ENCODE results near the gene TUBGCP6.

DNA sequence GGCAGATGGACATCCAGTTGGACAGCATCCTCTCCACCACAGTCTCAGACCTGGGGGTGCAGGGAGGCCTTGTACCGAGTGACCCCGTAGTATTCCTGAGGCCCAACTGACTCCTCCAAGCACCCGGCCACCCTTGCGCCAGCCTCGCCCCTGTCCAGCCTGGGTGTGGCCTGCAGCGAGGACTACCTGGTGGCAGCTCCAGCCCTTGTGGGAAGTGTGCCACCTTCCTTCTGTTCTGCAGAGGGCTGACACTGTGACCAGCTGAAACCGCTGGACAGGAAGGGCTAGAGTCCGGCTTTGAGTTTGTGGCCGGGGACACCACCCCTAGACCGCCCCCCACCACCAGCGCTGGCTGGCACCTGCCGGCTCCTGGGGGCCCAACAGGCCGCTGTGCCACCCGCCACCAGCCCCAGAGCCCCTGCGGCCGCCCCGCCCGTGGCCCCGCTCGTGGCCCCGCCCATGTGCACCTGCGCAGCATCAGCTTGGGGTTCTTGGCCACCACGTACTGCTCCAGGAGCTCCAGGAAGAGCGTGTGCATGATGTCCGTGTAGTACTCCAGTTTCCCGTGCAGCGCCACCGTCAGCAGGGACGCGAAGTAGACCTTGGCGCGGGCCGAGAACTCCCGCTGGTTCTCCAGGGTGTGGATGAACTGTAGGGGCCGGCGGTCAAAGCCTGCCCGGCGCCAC, 35.3 kb upstream of the TUBGCP6 start:
- TF ChIP-seq, protein P1, sequence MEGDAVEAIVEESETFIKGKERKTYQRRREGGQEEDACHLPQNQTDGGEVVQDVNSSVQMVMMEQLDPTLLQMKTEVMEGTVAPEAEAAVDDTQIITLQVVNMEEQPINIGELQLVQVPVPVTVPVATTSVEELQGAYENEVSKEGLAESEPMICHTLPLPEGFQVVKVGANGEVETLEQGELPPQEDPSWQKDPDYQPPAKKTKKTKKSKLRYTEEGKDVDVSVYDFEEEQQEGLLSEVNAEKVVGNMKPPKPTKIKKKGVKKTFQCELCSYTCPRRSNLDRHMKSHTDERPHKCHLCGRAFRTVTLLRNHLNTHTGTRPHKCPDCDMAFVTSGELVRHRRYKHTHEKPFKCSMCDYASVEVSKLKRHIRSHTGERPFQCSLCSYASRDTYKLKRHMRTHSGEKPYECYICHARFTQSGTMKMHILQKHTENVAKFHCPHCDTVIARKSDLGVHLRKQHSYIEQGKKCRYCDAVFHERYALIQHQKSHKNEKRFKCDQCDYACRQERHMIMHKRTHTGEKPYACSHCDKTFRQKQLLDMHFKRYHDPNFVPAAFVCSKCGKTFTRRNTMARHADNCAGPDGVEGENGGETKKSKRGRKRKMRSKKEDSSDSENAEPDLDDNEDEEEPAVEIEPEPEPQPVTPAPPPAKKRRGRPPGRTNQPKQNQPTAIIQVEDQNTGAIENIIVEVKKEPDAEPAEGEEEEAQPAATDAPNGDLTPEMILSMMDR (IDR thresholded peaks at IDR 0.05; ENCODE audit: poor library complexity, severe bottlenecking): no peak
- TF ChIP-seq TAF1 (IDR thresholded peaks at IDR 0.05; ENCODE audit: low read depth) (no peak), EZH2 (IDR thresholded peaks at IDR 0.05; ENCODE audit: borderline replicate concordance, insufficient read depth, low read length, poor library complexity, severe bottlenecking) (no peak), POLR2AphosphoS5 (IDR thresholded peaks at IDR 0.05) (no peak), RAD21 (conservative IDR thresholded peaks at IDR 0.05) (no peak), MXI1 (conservative IDR thresholded peaks at IDR 0.05; ENCODE audit: poor library complexity, severe bottlenecking) (no peak)

Data from neural cell (in vitro differentiated cells).